SK-N-SH (cell line): ENCODE measurements around the gene ORM1.

Source experiments
- EP300 ChIP-seq, 2 experiments: IDR thresholded peaks; 2 replicates each; pipeline versions ENCODE4 v1.4.0 to v1.6.1; 2012; ENCODE audit warnings: borderline replicate concordance in 1 of 2, low read depth in 1 of 2, low read length in 1 of 2
- GABPA ChIP-seq: IDR thresholded peaks from 2 replicates; pipeline ENCODE4 v1.4.0; 2012; ENCODE audit warnings: low read depth, mild to moderate bottlenecking
- POLR2AphosphoS5 ChIP-seq: IDR thresholded peaks from 2 replicates; pipeline ENCODE4 v1.6.1; 2012; ENCODE audit warnings: low read depth, low read length
- YY1 ChIP-seq: IDR thresholded peaks from 2 replicates; pipeline ENCODE4 v1.4.0; 2012; ENCODE audit warnings: low read depth, mild to moderate bottlenecking
- TF ChIP-seq, protein P1 (sequence below): fragments of 150-350 bp; IDR thresholded peaks from 2 replicates; pipeline ENCODE4 v1.6.1; 2017; ENCODE audit warnings: antibody characterized with exemption, low read length, low read depth, borderline replicate concordance

DNA sequence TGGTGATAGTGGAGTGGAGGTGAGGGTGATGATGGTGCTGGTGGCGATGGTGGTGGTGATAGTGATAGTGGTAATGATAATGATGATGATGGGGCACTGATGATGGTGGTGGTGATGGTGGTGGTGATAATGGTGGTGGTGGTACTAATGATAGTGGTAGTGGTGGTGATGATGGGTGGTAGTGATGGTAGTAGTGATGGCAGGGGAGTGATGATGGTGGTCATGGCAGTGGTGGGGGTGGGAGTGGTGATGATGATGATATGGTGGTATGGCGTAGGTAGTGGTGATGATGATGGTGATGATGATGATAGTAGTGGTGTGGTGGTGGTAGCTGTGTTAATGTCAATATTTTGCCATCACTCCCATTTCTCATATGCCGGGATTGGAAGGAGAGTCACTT is 44.5 kb upstream of the ORM1 start:
- TF ChIP-seq POLR2AphosphoS5 (no peak), YY1 (no peak), EP300 (IDR thresholded peaks at IDR 0.05; ENCODE audit: borderline replicate concordance in 1 of 2, low read depth in 1 of 2, low read length in 1 of 2) (no peak), GABPA (no peak)
- TF ChIP-seq, protein P1, sequence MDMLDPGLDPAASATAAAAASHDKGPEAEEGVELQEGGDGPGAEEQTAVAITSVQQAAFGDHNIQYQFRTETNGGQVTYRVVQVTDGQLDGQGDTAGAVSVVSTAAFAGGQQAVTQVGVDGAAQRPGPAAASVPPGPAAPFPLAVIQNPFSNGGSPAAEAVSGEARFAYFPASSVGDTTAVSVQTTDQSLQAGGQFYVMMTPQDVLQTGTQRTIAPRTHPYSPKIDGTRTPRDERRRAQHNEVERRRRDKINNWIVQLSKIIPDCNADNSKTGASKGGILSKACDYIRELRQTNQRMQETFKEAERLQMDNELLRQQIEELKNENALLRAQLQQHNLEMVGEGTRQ: no peak
